UCSD-AML1 (cell line): ENCODE measurements around the gene BHMT.
A peak's percentile ranks its signal among the peaks of the same experiment; 100 is the strongest.

Experiments
- DNase-seq: peaks from one replicate; lab custom pipeline; 2025; ENCODE audit not compliant: unreplicated experiment; lab: John Stamatoyannopoulos, UW

The BHMT gene, protein sequence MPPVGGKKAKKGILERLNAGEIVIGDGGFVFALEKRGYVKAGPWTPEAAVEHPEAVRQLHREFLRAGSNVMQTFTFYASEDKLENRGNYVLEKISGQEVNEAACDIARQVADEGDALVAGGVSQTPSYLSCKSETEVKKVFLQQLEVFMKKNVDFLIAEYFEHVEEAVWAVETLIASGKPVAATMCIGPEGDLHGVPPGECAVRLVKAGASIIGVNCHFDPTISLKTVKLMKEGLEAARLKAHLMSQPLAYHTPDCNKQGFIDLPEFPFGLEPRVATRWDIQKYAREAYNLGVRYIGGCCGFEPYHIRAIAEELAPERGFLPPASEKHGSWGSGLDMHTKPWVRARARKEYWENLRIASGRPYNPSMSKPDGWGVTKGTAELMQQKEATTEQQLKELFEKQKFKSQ

DNA sequence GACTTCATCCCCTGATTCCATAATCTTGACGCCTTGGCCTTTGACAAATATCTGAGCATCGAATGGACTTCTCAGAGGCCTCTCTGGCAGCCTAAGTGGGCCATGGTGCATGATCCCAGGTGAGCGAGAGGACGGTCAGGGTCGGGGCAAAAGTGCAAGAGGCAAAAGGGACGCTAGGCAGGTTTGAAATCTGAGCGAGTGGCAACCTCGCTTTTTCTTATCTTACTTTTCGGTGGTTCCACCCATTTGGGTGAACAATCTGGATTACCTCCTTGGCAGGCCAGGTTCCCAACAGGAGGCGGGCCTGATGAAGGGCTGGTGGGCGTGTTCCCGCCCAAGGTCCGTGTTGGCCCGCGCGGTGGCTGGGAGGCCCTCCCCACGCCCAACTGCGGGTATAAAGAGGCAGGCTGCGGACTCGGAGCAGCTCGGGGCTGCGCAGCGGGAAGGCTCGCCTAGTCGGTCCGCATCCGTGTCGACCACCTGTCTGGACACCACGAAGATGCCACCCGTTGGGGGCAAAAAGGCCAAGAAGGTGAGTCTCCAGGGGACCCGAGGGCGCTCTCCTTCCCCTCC lies at the start of gene BHMT:
Gene BHMT (plus strand): TSS at position 423 of the 573 bp plus-strand sequence. CDS start 77 bp downstream, at position 500.
- no peak for DNase-seq

DNA sequence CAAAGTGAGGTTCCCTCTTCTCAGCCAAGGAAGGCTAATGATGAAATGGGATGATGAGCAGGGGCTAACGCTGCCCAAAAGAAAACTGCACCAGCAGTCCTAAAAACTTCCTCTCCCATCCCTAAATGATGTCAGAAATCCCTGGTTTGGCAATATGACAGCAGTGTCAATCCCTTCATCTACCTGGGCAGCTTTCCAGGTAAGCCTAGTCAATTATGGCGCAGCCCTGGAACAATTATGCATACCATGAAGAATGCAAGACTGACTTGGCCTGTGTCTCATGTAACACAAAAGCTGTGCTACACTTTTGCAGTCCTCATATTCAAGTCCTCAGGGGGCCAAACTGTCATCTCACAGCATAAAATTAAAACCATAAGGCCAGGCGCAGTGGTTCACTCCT lies 49.2 kb upstream of the BHMT start:
- DNase-seq, result no peak

DNA sequence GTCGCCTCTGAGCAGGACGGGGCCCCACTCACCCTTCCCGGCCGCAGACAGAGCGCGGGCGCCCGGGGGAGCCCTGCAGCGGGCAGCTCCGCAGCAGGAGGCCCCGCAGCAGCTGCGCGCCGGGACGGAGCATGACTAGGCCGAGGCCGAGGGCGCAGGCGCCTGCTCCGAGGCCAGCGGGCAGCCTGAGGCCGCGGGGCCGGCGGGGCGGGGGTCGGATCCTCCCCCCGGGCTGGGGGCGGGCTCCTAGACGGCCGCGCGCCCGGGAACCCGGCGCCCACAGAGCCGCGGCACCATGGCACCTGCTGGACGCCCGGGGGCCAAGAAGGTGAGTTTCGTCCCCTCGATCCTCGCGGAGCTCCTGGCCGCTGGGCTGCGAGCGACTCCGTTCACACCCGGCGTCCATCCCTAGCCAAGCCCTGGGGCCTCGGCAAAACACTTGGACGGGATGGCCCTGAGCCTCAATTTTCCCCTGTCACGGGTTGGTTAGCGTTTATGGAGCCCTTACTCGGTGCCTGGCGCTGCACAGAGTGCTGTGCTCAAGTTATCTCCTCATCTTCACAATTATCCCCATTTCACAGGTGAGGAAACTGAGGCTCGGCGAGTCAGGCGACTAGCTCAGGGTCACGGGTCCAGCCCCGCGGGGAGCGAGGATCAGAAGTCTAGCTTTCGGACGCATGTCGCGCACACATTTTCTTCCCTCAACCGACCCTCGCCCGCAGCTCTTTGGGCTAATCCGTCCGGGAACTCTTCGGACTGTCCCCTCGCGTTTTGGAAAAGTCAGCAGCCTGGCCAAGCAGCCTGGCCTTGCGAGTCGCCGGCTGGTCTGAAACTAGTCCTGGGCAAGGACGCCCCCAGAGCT lies 41.9 kb upstream of the BHMT start, which contains the start of the genes BHMT2 and DMGDH:
Gene BHMT2 (plus strand): TSS at position 280 of the 862 bp plus-strand sequence. CDS start 16 bp downstream, at position 296.
Gene DMGDH (minus strand): TSS at position 187 of the 862 bp plus-strand sequence. CDS start 54 bp downstream, at position 133.
- no peak for DNase-seq

DNA sequence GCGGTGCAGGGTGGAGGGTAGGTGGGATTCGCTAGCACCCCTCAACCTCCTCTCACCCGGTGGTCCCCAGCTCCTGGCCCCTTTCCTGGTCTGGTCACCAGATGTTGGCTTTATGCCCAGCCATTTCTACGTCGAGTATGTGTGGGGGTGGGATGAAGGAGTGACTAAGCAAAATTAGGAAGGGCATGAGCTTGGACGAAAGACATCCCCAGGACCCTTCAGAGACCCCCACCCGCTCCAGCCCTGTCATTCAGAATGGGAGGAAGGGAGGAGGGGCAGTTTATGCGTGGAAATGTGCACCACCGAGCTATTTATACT lies 41.3 kb upstream of the BHMT start:
- no peak for DNase-seq

DNA sequence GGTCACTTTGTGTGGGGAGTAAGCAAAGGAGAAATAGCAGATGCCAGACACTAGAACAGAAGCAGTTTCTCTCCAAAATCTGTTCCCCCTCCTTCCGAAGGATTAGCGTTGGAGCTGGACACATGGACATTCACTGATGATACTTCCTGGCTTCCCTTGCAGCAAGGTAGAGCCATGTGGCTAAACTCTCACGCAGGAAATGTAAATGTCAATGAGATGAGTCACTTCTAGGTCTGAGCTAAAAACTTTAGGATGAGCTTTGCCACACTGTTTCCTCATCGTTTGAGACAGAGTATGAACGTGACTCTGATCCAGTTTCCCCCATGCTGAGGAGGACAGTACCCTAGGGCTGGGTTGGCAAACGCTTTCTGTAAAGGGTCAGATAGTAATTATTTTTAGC lies 37.0 kb upstream of the BHMT start:
- no peak for DNase-seq

DNA sequence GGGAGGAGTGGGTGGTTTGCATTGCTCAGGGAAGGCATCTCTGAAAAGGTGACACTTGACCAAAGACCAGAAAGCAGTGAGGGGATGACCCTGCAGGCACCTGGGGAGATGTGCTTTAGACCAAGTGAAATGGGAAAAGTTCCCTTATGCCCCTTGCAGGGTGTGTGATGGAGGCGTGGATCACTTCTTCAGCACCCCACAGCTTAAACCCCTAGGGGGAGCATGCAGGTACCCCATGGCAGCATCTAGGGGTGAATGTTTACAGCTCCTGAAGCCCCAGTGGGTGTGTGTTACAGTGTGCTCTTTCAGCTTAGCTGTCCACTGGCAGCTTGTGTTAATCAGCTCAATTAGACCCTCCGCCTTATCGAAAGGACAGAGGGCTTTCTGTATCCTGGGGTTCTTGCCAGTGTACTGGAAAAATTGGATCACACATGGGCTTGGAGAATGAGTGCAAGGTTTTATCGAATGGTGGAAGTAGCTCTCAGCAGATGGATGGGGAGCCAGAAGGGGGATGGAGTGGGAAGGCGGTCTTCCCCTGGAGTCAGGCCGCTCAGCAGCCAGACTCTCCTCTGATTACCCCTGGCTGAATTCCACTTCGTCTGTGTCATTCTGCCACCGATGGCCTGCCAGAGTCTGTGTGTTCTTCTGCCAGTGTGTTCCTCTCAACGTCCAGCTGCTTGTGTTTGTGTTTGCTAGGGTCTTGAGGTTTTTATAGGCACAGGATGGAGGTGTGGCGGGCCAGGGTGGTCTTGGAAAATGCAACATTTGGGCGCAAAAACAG lies 35.8 kb upstream of the BHMT start:
- no peak for DNase-seq

DNA sequence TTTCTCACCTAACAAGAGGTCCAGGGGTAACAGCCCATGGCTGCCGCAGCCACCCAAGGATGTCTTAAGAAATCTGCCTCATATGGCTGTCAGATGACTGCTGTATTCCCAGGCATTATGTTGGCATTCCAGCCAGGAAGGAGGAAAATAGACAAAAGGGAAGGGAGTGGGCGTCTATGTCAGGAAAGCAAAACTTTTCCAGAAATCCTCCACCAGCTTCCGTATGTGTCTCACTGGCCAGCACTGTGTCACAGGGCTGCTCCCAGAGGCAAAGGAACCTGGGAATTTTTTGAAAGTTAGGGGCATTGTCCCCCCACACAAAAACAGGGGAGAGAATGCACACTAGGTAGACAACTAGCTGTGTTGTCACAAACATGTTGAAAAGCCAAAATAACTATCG lies 34.8 kb upstream of the BHMT start:
- DNase-seq, result no peak

DNA sequence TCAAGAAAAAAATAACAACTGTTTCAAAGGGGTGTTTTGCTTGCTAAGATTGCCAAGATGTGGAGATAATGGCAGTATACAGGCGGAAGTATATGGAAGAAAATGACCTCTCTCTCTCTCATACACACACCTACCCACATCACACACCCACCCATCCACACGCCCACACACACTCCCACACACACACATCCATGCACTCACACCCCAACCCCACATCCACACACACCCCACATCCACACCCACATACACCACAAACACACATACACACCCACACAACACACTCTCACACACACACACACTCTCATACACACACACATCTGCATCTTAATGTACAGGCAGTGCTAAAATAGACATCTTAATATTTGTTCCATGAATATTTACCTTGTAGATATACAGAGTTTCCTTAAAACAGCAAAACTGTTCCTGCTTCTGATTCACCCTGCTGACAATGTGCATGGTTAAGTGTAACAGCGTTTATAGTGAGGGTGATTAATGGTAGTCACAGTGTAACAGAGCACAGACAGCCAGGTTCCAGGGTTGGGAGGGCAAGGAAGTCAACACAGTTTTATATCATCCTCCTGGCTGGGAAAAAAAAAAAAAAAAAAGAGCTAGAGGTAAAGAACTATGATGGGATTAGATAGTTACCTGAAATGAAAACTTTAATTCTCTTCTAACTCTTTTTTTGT lies 33.8 kb upstream of the BHMT start:
- DNase-seq, result no peak

DNA sequence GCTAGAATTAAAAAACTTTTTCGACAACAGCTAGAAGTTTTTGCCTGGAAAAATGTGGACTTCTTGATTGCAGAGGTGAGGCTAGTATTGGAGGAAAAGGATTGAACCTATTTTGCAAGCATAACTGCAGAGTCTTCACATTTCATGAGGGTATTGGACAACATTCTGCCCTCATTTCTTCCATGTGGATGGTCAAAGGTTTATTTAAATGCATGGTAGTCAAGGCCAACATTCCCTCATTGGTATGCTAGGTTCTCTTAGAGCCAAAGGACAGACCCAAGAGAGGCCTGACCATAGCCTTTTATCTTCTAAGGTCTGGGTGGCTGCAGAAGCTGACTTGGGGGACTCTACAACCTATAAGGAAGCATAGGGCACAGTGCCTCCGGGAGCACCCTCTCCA lies 30.8 kb upstream of the BHMT start:
- DNase-seq, result no peak

DNA sequence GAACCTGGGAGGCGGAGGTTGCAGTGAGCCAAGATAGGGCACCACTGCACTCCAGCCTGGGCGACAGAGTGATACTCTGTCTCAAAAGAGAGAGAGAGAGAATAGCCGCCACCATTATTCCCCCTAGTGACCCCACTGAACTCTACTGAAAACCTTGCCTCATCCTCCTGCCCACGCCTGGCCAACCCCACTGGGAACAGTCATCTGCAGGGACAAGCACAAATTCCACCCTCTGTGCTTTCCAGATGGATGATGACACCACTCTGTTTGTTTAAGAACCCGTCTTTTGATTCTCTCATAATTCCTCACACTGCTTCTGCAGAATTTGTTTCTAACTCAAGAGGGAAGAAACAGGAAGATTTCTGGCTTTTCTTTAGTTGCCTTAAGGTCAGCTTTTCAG lies 29.8 kb upstream of the BHMT start:
- no peak for DNase-seq

DNA sequence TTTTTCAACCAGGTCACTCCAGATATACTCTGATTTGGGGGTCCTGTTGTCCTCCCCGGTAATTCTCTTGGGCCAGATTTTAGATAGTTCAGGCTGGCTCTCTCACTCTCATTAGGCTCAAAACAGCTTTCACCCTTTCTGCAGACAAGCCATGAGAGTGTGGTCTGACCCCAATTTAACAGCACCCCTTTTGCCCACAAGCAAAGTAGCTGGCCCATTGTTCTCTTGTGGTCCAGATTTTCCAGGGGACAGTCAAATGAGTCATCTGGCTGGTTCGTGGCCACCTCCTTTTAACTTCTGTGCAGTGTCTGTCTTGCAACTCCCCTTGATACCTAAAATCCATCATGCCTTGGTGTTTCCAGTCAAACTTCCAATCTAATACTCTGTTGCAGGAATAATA lies 25.5 kb upstream of the BHMT start:
- no peak for DNase-seq

DNA sequence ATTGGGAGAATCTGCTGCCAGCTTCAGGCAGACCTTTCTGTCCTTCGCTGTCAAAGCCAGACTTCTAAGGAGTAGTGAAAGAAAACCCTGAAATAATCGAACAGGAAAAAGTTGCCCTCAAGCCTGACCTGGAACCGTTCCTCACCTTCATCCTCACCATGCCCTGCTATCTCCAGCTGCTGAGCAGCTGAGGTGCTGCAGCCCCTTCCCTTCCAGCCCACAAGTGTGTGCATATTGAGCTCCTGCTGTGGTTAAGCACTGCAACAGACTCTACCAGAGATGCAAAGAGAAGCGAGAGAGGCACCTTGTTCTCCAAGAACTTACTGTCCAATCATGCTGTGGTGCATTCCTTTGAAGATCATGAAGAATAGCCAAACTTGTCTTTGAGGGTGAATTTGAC lies 23.1 kb upstream of the BHMT start:
- no peak for DNase-seq

DNA sequence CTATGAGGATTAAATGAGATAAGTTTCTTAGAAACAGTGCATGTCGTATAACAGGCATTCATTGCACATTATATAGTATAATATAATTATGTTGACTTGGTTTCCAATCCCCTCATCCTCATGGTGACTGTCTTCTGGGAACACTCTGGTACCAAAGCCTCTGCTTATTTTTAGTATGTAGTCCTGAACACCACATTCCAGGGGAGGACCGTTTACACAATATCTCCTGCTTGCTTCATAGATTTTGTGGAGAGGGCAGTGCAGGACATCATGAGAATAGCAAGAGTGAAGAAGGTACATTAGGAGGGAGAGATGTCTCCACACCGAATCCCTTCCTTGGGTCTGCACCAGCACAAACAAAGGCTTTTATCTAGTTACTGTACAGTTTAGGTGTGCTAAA lies 20.5 kb upstream of the BHMT start:
- DNase-seq, result no peak

DNA sequence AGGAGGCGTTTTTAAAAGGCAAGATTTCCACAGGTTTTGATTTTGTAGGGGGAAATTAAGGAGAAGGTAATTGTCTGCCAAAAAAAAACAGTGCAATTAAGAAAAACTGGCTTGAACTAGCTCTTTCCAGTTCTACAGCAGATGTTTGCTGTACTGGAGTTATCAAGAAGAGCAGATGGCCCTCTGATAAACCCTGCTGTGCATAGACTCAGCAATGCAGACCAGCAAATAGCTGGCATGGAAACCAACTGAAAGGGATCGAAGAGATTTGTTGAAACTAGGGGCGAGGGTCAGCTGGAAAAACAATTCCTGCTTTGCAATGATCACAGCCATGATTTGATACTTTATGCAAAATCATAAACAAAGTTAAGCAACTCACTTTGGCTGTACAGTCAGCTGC lies 17.8 kb upstream of the BHMT start:
- no peak for DNase-seq

DNA sequence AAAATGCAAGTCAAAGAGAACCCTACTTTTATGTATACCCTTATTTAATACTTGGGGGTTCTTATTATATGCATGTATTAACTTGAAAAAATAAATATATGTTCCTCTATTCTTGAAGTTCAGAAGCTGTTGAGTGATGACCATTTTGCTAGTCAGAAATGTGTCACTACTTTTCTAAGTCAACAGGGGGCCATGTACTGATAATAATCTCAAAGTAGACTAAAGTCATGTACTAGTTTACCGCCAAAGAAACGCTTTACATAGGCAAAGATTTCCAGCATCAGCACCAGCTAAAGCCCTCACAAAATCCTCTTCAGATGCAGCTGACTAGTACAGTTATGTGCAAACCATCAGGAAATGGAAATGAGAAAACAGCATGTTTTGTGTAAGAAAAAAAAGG lies 5.7 kb upstream of the BHMT start:
- no peak for DNase-seq

DNA sequence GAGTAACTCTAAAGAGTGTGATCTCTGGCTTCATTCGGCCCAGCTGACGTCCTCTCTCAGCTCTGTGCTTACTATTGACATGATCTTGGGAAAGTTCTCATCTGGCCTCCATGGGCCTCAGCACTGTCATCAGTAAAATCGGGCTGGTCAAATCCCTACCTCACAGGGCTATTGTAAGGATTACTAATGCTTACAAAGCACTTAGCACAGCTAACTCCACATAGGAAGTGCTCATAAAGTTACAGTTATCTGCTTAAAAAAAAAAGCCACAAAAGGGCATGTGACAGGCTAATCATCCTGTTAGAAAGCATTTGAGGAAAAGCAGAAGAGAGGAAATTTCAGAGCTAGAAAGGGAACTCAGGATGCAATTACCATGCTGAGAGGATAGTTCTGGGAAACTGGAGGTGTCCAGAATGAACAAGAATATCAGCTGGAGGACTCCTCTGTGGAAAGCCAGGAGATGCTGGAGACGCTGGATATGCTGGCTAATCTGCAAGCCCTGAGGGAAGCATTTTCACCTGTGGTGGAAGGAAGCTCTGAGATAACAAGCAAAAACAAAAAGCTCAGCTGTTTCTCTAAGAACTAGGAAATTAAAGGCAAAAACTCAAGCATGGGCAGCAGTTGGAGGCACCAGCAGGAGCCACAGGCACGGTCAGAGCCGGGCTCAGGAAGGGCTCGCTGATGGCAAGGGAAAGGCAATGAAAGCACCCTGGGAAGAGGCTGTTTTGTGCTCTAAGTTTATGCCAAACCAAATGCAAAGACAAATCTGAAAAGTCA lies 4.4 kb upstream of the BHMT start:
- DNase-seq, result peak; percentile 18

DNA sequence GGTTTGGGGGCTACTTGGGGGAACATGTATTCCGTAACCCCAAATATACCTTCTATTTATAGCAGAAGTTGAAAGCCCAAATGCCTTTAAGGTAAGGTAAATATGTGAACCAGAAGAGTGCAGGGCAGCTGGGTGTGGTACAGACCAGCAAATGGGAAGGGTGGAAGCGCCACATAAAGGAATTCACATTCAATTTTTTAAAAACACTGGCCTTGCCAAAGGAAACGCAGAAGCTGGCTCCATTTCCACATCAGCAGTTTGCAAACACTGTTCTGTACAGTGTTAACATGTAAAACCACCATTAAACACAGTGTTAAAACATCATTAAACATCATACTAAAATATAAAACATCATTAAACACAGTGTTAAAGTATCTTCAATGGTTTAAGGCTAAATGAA lies 3.5 kb upstream of the BHMT start:
- DNase-seq, result no peak

DNA sequence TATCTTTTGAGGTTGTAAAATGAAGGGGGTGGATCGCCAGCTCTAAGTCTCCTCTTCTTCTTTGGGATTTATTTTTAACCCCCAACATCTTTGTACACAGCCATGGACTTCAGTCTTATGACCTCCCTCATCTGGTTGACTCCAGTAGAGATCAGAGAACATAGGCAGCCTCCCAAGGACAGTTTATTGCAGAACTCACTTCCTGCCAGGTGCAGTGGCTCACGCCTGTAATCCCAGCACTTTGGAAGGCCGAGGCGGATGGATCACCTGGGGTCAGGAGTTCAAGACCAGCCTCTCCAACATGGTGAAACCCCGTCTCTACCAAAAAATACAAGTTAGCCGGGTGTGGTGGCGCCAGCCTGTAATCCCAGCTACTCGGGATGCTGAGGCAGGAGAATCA lies 2.8 kb upstream of the BHMT start:
- DNase-seq, result no peak
